ENCODE results near the gene UNC79.

Gene UNC79

DNA sequence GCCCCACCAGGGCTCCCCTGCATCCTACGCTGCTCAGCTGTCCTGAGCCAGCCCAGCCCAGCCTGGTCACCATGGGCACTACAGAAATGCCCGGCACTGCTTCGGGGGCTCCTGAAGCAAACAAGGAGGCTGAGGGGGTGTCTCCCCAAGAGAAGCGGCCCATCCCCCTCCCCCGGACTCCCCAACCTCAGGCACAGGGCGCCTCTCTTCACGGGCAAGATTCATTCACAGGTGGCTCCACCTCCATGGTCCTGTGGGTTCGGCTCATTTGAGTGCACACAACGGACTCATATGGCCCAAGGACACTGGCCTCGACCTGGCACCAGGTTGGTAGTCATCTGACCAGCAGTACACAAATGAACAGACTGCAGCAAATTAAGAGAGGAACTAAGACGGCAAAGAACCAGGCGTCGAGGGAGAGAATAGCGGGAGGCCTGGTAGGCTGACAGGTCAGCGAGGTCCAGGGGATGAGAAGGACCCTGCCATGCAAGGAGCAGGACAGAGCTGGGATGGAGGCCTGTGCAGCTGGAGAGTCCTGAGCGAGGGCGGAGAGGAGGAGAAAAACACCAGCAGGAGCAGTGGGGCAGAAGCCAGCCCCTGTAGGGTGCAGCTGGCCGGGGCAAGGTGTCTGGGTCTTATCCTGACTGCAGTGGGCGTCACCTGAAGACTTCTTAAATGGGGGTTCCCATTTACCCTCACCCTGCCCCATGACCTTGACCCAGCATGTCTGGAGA, 297.3 kb downstream of the UNC79 start:
- DNase-seq (ENCODE audit: low read depth) = no peak

- no peak for DNase-seq (ENCODE audit: low read depth)
Measured at GRCh38 chr14:93728651-93729016, 297.9 kb downstream of the UNC79 start.

GRCh38 chr14:93729993-93730392, 299.3 kb downstream of the UNC79 start:
- DNase-seq (ENCODE audit: low read depth) = no peak

- DNase-seq (ENCODE audit: low read depth) = no peak
Measured at GRCh38 chr14:93731753-93732152, 301.0 kb downstream of the UNC79 start.

- DNase-seq (ENCODE audit: low read depth) = no peak
Measured at GRCh38 chr14:93732524-93732923, 301.8 kb downstream of the UNC79 start.

DNA sequence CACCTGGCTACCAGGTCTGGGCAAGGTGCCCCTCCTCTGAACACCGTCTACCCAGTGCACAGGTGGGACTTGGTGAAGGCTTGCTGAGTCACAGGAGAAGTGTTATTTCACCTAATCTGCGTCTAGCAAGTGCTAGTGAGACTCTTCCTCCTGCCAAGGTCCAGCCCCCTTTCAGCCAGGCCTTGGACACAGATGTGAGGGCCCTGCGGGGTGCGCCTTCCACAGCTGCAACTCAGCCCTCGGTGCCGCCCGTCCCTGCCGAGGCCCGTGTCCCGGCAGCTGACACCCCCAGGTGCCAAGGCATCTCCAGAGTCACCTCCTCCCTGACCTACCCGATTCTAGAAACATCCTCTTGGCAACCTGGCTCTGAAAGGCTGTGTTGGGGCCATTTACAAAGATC, 302.5 kb downstream of the UNC79 start:
- DNase-seq (ENCODE audit: low read depth) = no peak

GRCh38 chr14:93733631-93734030, 302.9 kb downstream of the UNC79 start:
- DNase-seq (ENCODE audit: low read depth) = no peak

GRCh38 chr14:93734086-93734822, 303.5 kb downstream of the UNC79 start:
- no peak for DNase-seq (ENCODE audit: low read depth)

DNA sequence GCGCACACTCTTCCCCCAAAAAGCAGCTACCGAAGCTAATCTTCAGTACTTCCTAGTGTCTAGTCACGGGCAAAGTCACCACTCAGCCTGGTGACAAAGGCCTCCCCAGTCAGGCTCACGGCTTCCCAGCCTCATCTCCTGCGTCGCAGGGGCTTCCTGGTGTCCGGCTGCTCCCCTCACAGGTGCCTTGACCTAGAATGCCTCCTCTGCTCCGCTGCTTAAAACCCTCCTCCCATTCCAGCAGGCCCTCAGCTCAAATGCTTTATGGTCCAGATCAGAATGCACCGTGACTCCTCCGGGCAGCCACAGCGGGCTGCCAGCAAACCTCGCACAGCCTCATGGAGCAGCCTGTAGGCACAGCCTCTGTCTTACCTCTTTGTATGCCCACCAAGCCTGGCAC, 304.5 kb downstream of the UNC79 start:
- no peak for DNase-seq (ENCODE audit: low read depth)

GRCh38 chr14:93736378-93737014, 305.8 kb downstream of the UNC79 start:
- no peak for DNase-seq (ENCODE audit: low read depth)

DNA sequence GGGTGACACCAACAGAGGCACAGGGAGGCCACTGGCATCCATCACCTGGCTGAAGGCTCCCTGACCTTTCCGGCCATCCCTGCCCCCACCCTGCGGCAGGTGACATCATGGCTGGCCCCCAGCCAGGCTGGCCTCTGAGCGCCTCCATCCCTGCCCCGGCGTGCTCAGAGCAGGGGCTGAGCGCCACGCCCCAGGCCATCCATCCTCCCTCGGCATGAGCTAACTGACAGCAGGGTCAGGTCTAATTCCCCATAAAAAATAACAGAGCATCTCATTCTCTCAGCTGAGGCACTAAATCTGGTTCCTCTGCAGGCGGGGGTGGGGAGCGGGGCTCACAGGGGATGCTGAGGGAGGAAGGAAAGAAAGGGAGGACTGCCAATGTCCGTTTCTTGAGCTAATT, 306.9 kb downstream of the UNC79 start:
- no peak for DNase-seq (ENCODE audit: low read depth)

DNA sequence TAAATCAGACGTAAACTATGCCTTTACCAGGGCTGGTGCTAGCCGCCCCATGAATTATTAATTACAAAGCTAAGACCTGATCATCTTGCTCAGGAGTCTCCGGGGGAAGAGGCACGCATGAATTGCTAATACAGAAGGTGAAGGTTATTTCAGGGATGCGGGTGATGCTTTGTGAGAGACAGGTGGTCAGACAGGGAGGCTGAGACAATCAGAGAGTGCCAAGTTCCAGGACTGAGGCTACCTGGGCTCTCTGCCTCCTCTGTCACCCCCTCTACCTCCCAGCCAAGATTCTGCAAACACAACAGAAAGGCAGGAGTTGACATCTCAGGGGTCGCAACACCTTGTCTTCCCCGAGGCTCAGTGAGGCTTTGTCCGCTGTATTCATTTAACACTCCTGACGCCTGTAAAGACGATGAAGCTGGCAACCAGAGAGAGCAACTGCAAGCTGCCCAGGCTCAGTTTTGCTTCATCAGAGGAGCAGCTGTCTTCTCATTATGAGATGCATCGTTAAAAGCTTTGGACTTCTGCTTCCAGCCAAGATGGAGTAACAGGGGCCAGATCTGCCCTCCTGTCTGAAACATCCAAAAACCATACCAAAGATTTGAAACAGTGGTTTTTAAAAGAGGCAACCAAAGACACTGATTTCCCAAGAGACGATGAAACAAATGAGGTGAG, 311.0 kb downstream of the UNC79 start:
- DNase-seq (ENCODE audit: low read depth) = no peak

DNA sequence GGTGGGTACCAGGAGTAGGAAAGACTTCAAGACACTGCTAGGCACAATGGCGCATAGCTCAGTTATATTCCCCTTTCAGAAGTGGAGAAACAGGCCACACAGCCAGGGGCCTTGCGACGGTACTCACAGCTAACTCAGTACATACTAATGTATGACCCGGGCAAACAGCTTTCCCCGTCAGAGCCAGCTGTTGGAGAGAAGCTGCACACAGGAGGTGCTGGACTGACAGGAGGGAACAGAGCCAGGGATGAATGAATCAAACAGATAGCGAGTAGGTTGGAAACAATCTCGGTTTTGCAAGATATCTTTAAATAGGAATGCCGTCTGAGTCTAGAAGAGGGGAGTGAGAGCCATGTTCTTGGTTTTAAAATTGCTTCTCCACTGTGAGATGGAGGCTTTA, 312.0 kb downstream of the UNC79 start:
- no peak for DNase-seq (ENCODE audit: low read depth)

DNA sequence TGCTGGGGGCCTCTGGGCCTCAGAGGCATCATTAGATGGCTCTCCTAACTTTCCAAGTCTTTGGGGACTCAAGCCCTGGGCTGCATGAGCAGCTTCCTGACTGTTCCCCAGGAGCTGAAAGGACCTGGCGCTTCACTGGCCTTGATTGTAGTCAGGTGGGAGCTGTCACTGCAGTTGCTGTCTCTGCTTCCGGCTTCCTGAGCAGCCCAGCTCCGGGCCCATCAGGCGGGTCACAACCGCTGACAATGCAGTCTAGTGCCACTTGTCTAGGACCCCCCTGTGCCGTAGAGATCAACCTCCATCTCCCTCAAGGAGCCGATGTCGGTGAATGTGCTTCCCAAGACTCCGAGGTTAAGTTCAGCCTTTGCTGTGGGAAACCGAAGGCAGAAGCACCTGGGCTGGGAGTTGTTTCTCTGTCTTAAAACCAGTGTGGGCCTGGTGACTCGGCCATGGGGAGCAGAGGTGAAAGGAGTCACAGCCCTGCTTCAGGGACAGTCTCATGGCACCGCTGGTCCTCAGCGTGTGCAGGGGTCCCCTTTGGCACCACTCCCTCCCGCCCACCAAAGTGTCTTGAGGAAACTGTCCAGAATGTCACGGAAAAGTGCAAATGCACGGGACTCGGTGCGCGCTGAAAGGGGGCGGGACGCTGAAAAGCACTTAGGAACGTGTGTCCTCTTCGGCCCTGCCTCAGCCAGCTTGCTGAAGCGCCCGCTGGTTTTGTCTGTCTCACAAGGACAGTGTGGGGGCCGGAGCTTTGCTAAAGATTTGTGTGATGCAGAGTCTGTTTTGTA, 312.7 kb downstream of the UNC79 start:
- no peak for DNase-seq (ENCODE audit: low read depth)

DNA sequence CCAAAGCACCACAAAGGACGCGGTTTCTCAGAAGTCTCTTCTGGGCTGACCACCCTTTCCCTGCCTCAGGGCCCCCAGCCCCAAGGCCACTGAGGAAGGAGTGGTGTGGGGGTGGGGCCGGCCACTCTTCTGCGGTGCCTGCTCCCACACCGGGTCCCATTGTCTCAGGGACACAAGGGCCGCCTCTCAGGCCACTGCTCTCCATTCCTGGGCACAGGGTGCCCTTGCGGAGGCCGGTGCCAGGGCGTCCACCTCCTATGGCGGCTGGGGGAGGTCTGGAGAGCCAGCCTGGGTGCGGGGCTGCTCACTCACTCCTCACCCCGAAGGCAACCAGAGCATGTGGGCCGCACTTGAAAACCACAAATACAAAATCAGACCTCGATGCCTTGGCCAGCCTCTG, 313.4 kb downstream of the UNC79 start:
- DNase-seq (ENCODE audit: low read depth) = no peak

- no peak for DNase-seq (ENCODE audit: low read depth)
Measured at GRCh38 chr14:93744876-93745275, 314.1 kb downstream of the UNC79 start.

DNA sequence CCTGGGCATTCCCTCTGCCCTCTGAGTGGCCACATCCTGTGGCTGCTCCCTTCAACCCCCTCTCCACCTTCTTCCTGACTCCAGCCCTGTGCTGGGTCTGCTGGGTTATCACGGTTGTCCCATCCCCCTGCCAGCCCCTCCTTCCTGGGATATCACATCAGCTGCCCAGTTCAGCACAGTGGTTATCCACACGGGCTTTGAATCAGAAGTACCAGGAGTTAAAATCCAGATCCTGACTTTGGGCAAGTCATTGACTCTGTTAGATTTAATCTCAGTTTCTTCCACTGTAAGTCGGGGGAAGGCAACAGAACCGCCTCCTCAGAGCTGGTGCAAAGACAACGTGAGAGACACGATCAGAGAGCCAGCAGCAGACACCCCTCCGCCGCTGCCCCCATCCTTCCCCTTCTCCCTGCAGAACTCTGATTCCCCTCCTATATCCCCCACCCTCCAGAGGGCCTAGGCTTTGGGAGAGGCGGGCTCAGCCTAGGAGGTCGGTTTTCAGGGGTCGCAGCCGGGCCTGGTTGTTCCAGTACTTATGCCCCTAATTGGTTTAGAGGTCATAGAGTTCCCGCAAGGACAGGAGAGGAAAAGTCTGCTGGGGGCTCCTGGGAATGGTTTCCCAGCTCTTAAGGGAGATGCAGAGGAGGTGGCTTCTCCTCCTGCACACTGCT, 315.0 kb downstream of the UNC79 start:
- no peak for DNase-seq (ENCODE audit: low read depth)

- no peak for DNase-seq (ENCODE audit: low read depth)
Measured at GRCh38 chr14:93747102-93747501, 316.4 kb downstream of the UNC79 start.

- DNase-seq (ENCODE audit: low read depth) = no peak
Measured at GRCh38 chr14:93747560-93747959, 316.8 kb downstream of the UNC79 start.

DNA sequence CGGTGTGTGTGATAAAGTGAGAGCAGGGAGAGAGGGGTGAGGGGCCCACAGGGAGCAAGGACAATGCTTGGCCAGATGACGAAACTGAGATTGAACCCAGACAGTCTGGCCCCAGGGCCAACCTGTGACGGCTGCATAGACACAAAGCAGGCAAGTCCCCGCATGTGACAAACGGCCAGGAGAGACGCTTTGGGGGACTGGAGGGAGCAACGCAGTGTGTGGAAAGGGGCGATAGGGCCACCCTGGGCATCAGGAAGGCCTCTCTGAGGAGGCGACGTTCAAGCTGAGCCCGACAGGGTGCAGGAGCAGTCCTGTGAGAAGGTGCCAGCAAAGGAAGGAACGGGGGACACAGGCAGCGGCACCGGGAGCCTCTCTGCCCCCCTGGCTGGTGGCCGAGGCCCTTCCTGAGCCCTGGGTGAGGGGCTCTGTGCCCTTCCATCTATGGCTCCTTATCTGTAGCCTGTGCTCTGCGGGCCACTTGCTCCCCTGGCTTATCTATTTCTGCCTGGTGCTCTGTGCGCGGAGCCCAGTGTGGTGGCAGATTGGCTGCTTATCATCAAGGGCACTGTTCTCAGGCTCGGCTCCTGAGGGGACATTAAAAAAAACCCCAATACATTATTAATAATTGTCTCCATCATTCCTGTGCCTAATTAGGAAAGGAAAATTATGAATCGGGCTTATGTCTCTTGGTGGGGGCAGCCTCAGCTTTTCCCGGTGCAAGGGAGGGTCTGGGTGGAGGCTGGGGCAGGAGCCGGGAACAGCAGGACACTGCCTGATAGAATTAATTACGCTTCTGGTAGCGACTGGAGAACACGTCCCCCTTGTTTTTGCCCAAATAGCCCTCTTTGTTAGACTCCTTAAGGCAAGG, 317.7 kb downstream of the UNC79 start:
- DNase-seq (ENCODE audit: low read depth) = no peak

GRCh38 chr14:93749076-93749420, 318.3 kb downstream of the UNC79 start:
- no peak for DNase-seq (ENCODE audit: low read depth)

All from non-pigmented ciliary epithelial cell (primary cell).